GM12892 (cell line): ENCODE data around the gene SLC8A1.

Source experiments
- POLR2A ChIP-seq: IDR thresholded peaks from 2 replicates; pipeline ENCODE4 v1.6.1; 2011; ENCODE audit warnings: low read depth, low read length, control low read depth
- POLR2AphosphoS5 ChIP-seq: IDR thresholded peaks from 2 replicates; pipeline ENCODE4 v1.6.1; 2011; ENCODE audit warnings: low read depth, low read length, control low read depth
- TAF1 ChIP-seq: IDR thresholded peaks from 2 replicates; pipeline ENCODE4 v1.6.1; 2011; ENCODE audit warnings: low read depth, mild to moderate bottlenecking, control low read depth, low read length, borderline replicate concordance

DNA sequence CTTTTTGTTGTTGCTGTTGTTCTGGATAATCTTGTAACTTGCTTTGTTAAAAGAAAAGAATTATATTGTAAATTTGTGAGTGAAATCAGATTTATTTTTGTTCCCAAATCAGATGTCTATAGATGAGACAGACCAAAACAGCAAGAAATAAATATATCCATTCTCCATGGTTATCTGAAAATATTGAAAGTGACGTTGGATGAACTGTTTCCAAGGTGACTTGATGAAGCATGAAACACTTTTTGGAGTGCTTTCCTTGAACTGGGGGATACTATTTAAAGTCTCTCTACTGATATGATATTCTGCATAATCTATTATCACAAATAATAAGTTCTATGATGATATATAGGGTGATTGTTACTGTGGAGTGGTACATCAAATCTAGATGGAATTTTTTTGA, 357.4 kb downstream of the SLC8A1 start:
- no peak for TF ChIP-seq POLR2AphosphoS5
- no peak for TF ChIP-seq POLR2A
- no peak for TF ChIP-seq TAF1
